HG03095 (cell line): ENCODE data around the gene SPDYE17.
"Not testable (repeated sequence)": the region's sequence is repeated elsewhere in the genome, so short reads cannot be mapped to it uniquely, and the experiment has no call there.

Source experiments
- ATAC-seq: cut with Tn5 transposase; IDR thresholded peaks from one replicate; pipeline ENCODE4 v1.9.1; 2021; ENCODE audit warnings: moderate library complexity; ENCODE audit not compliant: unreplicated experiment

SPDYE17 gene

DNA sequence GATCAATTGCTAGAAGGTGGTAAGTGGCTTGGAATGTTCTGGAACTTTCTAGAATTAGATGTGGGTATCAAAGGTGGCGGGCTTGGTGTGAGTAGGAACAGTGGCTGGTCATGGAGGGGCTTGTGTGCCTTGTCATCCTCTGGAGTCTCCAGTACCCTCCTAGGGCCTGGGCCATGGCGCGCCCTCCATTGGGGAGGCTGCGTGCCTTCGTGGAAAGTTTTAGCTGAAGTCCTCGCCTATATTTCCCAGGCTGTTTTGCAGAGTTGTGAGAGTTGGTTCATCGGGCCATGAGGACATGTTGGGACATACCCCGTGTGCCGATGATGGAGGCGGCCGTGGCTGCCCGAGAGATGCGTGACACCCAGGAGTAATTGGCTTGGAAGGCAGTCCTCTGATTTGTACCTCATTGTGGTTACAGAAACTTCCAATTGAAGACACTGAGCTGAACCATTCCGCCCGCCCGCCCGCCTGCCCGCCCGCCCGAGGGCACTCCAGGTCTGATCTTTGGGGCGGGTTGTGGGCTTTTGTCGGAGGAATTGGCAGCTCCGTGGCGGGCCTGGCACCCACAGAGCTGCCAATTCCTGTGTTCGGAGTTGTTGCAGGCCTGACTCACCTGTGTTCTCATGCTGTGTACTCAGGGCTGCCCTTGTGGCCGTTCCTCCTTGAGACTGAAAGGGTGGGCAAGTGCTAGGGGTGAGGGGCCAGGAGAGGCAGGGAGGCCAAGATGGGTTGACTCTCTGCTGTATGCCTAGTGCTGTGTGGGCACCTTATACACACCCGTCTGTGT, 57.2 kb downstream of the SPDYE17 start:
- not testable (repeated sequence) for ATAC-seq

DNA sequence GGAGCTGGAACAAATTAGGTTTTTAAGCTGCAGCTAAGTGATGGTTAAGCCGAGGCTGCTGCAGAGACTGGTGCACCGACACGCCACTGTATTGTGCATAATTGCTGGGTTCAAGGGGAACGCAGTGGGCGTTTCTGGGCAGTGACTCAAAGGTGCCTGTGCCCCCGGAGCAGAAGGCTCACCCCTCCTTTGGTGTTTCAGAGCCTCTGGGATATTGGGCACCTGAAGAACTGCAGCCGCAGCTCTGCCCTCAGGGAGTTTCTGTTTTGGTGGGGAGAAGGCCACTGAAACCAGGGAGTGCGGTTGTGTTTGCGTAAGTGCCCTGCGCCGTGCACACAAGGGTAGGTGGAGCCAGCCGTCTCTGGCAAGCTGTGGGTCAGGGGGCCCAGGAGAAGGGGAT, 57.8 kb downstream of the SPDYE17 start:
- ATAC-seq, result not testable (repeated sequence)

DNA sequence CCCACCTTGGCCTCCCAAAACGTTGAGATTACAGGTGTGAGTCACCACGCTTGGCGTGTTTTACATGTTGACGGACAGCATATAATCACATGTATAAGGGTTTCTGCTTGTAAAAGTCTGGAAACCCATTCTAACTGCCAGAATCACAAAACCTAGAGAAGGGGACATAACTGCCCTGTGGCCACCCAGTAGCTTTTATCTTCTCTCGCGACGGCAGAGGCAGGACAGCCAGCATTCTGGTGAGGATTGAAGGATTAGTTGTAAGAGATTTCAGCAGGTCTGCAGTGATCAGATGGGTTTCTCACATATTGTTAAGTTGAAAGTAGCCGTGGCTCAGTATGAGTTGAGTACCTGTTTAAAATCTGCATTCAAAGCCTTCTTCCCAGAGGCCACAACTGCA, 59.8 kb downstream of the SPDYE17 start:
- not testable (repeated sequence) for ATAC-seq
